Measurements from ENCODE around the gene ZDHHC11B.
"Not testable (repeated sequence)": the region's sequence is repeated elsewhere in the genome, so short reads cannot be mapped to it uniquely, and the experiment has no call there.

GRCh38 chr5:696191-696590, 88.3 kb downstream of the ZDHHC11B start:
- TF ChIP-seq, protein P1, sequence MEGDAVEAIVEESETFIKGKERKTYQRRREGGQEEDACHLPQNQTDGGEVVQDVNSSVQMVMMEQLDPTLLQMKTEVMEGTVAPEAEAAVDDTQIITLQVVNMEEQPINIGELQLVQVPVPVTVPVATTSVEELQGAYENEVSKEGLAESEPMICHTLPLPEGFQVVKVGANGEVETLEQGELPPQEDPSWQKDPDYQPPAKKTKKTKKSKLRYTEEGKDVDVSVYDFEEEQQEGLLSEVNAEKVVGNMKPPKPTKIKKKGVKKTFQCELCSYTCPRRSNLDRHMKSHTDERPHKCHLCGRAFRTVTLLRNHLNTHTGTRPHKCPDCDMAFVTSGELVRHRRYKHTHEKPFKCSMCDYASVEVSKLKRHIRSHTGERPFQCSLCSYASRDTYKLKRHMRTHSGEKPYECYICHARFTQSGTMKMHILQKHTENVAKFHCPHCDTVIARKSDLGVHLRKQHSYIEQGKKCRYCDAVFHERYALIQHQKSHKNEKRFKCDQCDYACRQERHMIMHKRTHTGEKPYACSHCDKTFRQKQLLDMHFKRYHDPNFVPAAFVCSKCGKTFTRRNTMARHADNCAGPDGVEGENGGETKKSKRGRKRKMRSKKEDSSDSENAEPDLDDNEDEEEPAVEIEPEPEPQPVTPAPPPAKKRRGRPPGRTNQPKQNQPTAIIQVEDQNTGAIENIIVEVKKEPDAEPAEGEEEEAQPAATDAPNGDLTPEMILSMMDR (IDR thresholded peaks at IDR 0.05; ENCODE audit: insufficient read depth, low read length), result not testable (repeated sequence)
- not testable (repeated sequence) for TF ChIP-seq POLR2AphosphoS5 (IDR thresholded peaks at IDR 0.05; ENCODE audit: low read depth); SPI1 (IDR thresholded peaks at IDR 0.05; ENCODE audit: borderline replicate concordance, low read depth); REST (IDR thresholded peaks at IDR 0.05; ENCODE audit: insufficient replicate concordance, low read depth); GABPA (IDR thresholded peaks at IDR 0.05; ENCODE audit: low read depth)
